Thyroid gland (tissue), 4 donors: ENCODE measurements around the gene GALNT18.

ENCODE experiments used
- CTCF ChIP-seq, 6 experiments: fragments of 200-600 bp in 3 of 6; fragments of 450-650 bp in 3 of 6; sonication (generic) in 3 of 6; IDR thresholded peaks; one replicate each; pipeline ENCODE4 v1.5.1; 2016 to 2019; ENCODE audit warnings: antibody characterized with exemption in 6 of 6, mild to moderate bottlenecking in 2 of 6, inconsistent platforms in 1 of 6, moderate library complexity in 1 of 6
- POLR2A ChIP-seq, 2 donors: fragments of 450-650 bp; IDR thresholded peaks; one replicate each; pipeline ENCODE4 v1.6.1; 2017; ENCODE audit warnings: antibody characterized with exemption in 2 of 2, mild to moderate bottlenecking in 2 of 2, moderate library complexity in 1 of 2

- TF ChIP-seq CTCF (IDR thresholded peaks at IDR 0.05): no peak
- TF ChIP-seq POLR2A (IDR thresholded peaks at IDR 0.05): no peak
Observed at GRCh38 chr11:11663907-11664306, 42.1 kb upstream of the GALNT18 start.
